OCI-LY1 (cell line): ENCODE results near the gene CWC25.
A peak's percentile ranks its signal among the peaks of the same experiment; 100 is the strongest.

ENCODE experiments used
- H2AFZ ChIP-seq: fragments of 200-600 bp; sonication (generic), shearing (Covaris generic); 2 replicates; pipeline ENCODE4 v1.6.0; 2014; ENCODE audit warnings: antibody characterized with exemption, mild to moderate bottlenecking, low read length
- H3F3A ChIP-seq: fragments of 200-600 bp; sonication (generic), shearing (Covaris generic); 2 replicates; pipeline ENCODE4 v1.6.0; 2014; ENCODE audit warnings: mild to moderate bottlenecking, antibody characterized with exemption, low read length, moderate library complexity; ENCODE audit not compliant: insufficient read depth
- H3K27ac ChIP-seq: fragments of 200-600 bp; sonication (generic); 2 replicates; pipeline ENCODE4 v1.5.1; 2014; ENCODE audit warnings: low read length, mixed run types, mild to moderate bottlenecking, low read depth; ENCODE audit not compliant: poor library complexity, severe bottlenecking
- H3K27me3 ChIP-seq: fragments of 200-600 bp; sonication (generic); 2 replicates; pipeline ENCODE4 v1.6.0; 2014; ENCODE audit warnings: antibody characterized with exemption, mild to moderate bottlenecking, low read length, moderate library complexity; ENCODE audit not compliant: insufficient read depth
- H3K36me3 ChIP-seq: fragments of 200-600 bp; sonication (generic); 2 replicates; pipeline ENCODE4 v1.6.1; 2014; ENCODE audit warnings: mild to moderate bottlenecking, antibody characterized with exemption, low read length, moderate library complexity, mixed read lengths; ENCODE audit not compliant: insufficient read depth
- H3K4me1 ChIP-seq: fragments of 200-600 bp; sonication (generic); 2 replicates; pipeline ENCODE4 v1.5.1; 2014; ENCODE audit warnings: mild to moderate bottlenecking, low read length, moderate library complexity; ENCODE audit not compliant: insufficient read depth, severe bottlenecking
- H3K4me2 ChIP-seq: fragments of 200-600 bp; sonication (generic), shearing (Covaris generic); 2 replicates; pipeline ENCODE4 v1.6.1; 2014; ENCODE audit warnings: low read length
- H3K4me3 ChIP-seq: fragments of 200-600 bp; sonication (generic); 2 replicates; pipeline ENCODE4 v1.5.1; 2014; ENCODE audit warnings: low read length, low read depth, mild to moderate bottlenecking, mixed read lengths; ENCODE audit not compliant: poor library complexity, severe bottlenecking
- H3K79me2 ChIP-seq: fragments of 200-600 bp; shearing (Covaris generic); 2 replicates; pipeline ENCODE4 v1.6.1; 2016; ENCODE audit warnings: mixed run types, low read length, mixed read lengths; ENCODE audit not compliant: insufficient read depth
- H3K9ac ChIP-seq: fragments of 200-600 bp; sonication (generic), shearing (Covaris generic); 2 replicates; pipeline ENCODE4 v1.6.1; 2014; ENCODE audit warnings: mild to moderate bottlenecking, low read length, mixed read lengths
- H3K9me2 ChIP-seq: fragments of 200-600 bp; sonication (generic), shearing (Covaris generic); 2 replicates; pipeline ENCODE4 v1.6.1; 2014; ENCODE audit warnings: low read depth, mild to moderate bottlenecking, low read length, mixed read lengths
- H3K9me3 ChIP-seq: fragments of 200-600 bp; shearing (Covaris generic); 2 replicates; pipeline ENCODE4 v1.6.1; 2014; ENCODE audit warnings: low read length, mixed read lengths
- H4K20me1 ChIP-seq: fragments of 200-600 bp; sonication (generic), shearing (Covaris generic); 2 replicates; pipeline ENCODE4 v1.6.0; 2016; ENCODE audit warnings: mild to moderate bottlenecking, low read length; ENCODE audit not compliant: insufficient read depth
- CTCF ChIP-seq: fragments of 200-600 bp; sonication (generic), shearing (Covaris generic); IDR thresholded peaks from 2 replicates; pipeline ENCODE4 v1.5.1; 2017; ENCODE audit warnings: mild to moderate bottlenecking, antibody characterized with exemption, low read length, moderate library complexity, mixed read lengths
- EZH2 ChIP-seq: fragments of 200-600 bp; sonication (generic), shearing (Covaris generic); IDR thresholded peaks from 2 replicates; pipeline ENCODE4 v1.8.0; 2017; ENCODE audit warnings: borderline replicate concordance, mixed run types, mild to moderate bottlenecking, antibody characterized with exemption, low read length, moderate library complexity, mixed read lengths

Gene CWC25

DNA sequence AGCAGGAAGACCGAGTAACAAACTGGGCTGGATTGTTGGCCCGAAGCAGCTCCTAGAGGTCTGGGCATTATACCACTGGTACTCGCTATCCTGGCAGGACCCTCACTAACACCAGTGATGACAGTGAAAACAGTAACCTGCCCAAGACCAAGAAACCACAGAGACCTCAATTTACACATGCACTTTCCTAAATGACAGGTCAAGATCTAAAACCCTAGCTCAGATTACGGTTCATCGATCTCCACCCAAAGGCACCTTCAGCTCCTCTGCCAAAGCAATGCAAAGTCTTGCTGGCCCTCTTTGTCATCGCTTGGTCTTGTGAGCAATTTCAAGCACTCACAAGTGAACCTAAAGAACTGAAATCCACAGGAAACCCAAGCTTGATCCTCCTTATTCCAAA, 27.3 kb downstream of the CWC25 start:
- peaks cover 19% of the 10 kb centered on the region for H3K36me3 ChIP-seq
- H3K4me1 ChIP-seq, result peaks cover 28% of the 10 kb centered on the region
- peak overlapping the region; percentile 84 for H3K4me3 ChIP-seq
- H3K27me3 ChIP-seq, result no peaks in the 10 kb centered on the region
- peak overlapping the region; percentile 97 for H3K4me2 ChIP-seq
- H3K9me2 ChIP-seq, result no peaks in the 10 kb centered on the region
- no peaks in the 10 kb centered on the region for H4K20me1 ChIP-seq
- H2AFZ ChIP-seq, result no peak overlapping the region
- no peaks in the 10 kb centered on the region for H3K79me2 ChIP-seq
- H3K9me3 ChIP-seq, result no peaks in the 10 kb centered on the region
- H3K9ac ChIP-seq, result peak overlapping the region; percentile 88; the same call in 1 of the 2 replicates
- peak overlapping the region; percentile 56 for H3K27ac ChIP-seq
- TF ChIP-seq CTCF (no peak), EZH2 (no peak)
- no peaks in the 10 kb centered on the region for H3F3A ChIP-seq

DNA sequence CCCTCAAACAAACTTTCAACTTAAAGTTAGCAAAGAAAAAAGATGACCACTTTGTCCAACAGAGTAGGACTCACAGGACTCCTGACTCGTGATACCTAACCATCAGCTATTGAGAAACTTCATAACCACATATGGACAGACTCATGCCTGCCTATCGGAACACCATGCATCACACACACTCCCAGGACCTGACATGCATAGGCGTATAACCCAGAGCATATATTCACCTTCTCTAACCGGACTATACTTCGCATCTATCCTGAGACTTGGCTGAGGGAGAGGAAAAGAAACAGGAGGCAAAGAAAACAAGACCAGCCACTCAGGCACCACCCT, 28.0 kb downstream of the CWC25 start:
- no peaks in the 10 kb centered on the region for H3K9me3 ChIP-seq
- H3K4me1 ChIP-seq, result peaks cover 28% of the 10 kb centered on the region
- H3K79me2 ChIP-seq, result no peaks in the 10 kb centered on the region
- H3K36me3 ChIP-seq, result peaks cover 12% of the 10 kb centered on the region
- no peak overlapping the region for H3K27ac ChIP-seq
- TF ChIP-seq EZH2, result no peak
- TF ChIP-seq CTCF, result no peak
- no peaks in the 10 kb centered on the region for H3F3A ChIP-seq
- no peak overlapping the region for H3K4me3 ChIP-seq
- no peaks in the 10 kb centered on the region for H3K27me3 ChIP-seq
- H3K4me2 ChIP-seq, result peak overlapping the region; percentile 97; the same call in 1 of the 2 replicates
- no peaks in the 10 kb centered on the region for H4K20me1 ChIP-seq
- no peak overlapping the region for H2AFZ ChIP-seq
- H3K9me2 ChIP-seq, result no peaks in the 10 kb centered on the region
- H3K9ac ChIP-seq, result no peak overlapping the region; the same call in 1 of the 2 replicates

- no peaks in the 10 kb centered on the region for H3K9me2 ChIP-seq
- no peak overlapping the region for H3K4me3 ChIP-seq
- no peaks in the 10 kb centered on the region for H3K27me3 ChIP-seq
- H3K9ac ChIP-seq, result no peak overlapping the region
- TF ChIP-seq EZH2 (no peak), CTCF (no peak)
- no peak overlapping the region for H3K27ac ChIP-seq
- H2AFZ ChIP-seq, result no peak overlapping the region
- no peak overlapping the region for H3K4me2 ChIP-seq
- no peaks in the 10 kb centered on the region for H3K79me2 ChIP-seq
- no peaks in the 10 kb centered on the region for H3K9me3 ChIP-seq
- H3K4me1 ChIP-seq, result peaks cover 28% of the 10 kb centered on the region
- H3F3A ChIP-seq, result no peaks in the 10 kb centered on the region
- no peaks in the 10 kb centered on the region for H4K20me1 ChIP-seq
- H3K36me3 ChIP-seq, result peaks cover 7% of the 10 kb centered on the region
These were observed 28.5 kb downstream of the CWC25 start for GRCh38 chr17:38796451-38797157.
